Activated CD4-positive, alpha-beta T cell treated with anti-CD3 and anti-CD28 coated beads, Interleukin-2, amount 50 U/mL, for 4 hours (primary cell): ENCODE measurements around the gene FAM221B.

Source experiments
- DNase-seq, 2 experiments: peaks; one replicate each; pipeline ENCODE4 v3.0.0-alpha.2; 2020

The FAM221B gene

DNA sequence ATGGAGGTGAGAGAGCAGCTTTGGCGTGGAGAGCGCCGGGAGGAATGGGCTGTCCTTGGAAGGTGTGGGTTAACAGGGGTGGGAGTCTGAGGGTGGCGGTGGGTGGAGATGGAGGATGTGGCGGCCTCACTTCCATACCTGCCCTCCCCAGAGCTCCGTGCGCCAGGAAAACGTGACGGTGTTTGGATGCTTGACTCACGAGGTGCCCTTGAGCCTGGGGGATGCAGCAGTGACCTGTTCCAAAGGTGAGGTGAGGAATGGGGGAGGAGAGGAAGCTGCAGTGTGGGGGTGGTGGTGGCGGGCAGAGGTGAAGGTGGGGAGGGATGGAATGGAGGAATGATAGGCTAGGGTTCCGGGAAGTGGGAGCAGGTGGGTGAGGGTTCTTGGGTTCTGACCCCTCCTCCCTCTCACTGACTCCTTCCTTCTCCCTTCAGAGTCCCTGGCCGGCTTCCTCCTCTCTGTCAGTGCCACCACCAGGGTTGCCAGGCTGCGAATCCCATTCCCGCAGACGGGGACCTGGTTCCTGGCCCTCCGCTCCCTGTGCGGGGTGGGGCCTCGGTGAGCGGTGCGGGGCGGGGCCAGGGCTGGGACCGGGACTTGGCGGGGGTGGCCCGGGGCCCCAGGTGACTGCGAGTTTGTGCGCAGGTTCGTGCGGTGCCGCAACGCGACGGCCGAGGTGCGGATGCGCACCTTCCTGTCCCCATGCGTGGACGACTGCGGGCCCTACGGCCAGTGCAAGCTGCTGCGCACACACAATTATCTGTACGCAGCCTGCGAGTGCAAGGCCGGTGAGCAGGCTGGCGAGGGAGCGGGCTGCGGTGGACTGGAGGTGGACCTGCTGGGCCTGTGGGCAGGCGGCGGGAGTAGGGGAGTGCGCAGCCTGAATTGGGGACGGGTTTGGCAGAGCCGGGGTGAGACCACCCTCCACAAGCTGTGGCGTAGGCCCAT is 17.6 kb upstream of the FAM221B start:
- DNase-seq, result no peak

DNA sequence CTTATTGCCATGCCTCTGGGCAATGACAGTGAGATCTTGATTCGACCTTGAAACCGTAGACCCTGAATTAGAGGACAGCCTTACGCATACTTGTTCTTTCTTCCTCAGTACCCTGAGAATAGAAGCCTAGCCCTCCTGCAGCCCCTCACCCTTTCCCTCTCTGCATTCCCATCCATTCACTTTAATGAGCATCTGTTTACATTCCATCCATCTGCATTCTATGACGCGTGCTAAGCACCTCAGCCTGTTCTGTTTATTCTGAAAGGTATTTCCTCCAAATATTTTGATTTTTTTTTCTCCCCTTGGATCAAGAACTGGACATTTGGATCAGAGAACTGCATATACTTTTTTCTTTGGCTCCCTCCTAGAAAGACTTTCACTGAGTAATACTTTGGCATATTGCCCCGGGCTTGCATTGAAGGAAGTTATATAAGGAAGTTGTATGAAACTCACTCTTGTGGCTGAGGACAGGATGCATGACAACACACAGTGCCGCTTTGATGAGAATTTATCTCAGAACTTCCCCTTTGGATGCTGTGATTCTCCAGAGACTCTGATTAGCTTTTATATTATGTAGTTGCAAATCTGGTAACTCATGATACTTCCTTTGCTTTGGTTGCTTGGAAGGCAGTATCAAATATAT is 16.2 kb upstream of the FAM221B start:
- no peak for DNase-seq

DNA sequence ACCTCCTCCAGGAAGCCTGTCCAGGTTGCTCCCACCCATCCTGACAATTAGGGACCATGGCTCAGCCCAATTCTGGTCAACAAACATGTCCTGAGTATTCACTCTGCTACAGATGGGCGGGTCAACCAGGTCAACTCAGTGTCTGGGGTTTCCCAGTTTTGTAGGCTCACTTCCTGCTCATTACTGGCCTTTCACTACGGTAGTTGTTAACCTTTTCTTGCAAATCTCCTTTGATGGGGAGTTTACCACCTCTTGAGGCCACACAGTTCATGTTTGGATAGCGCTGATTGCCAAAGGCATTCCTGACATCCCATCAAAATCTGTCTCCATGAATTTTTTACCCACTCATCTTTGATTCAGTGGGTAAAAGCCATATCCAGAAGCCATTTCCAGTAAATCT is 14.3 kb upstream of the FAM221B start:
- DNase-seq, result no peak

DNA sequence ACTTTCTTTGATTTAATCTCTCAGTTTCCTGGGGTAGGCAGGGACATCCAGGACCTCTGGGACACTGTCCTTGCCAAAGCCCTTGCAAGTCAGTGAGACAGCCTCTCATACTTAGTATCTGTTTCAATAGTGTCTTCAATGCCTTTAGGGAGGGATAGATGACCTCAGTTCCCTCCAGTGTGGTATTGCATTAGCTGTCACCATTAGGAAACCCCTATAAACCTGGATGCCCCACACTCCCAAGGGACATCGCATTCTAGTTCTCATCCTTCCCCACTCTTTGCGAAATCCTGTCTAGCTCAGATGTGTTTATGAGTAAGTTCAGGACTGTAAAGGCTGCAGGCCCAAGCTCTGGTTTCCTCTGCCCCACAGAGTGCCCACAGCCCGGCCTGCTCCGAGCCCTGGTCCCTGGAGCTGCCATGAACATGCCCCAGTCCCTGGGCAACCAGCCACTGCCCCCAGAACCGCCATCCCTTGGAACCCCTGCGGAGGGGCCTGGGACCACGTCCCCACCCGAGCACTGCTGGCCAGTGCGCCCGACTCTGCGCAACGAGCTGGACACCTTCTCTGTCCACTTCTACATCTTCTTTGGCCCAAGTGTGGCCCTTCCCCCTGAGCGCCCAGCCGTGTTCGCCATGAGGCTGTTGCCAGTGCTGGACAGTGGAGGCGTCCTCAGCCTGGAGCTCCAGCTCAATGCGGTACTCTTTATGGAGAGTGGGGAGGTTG is 13.7 kb upstream of the FAM221B start:
- DNase-seq, result no peak

DNA sequence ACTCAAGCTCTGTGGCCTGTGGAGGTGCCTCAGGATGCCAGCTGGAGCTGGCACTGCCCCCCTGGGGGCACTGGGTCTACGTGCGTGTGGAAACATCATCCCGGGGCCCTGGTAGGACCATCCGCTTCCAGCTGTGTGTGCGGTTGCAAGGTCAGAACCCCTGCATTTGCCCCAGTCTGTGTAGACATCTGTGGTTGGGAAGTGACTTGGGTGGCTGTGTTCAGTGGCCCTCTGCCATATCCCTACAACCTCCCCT is 13.0 kb upstream of the FAM221B start:
- no peak for DNase-seq

DNA sequence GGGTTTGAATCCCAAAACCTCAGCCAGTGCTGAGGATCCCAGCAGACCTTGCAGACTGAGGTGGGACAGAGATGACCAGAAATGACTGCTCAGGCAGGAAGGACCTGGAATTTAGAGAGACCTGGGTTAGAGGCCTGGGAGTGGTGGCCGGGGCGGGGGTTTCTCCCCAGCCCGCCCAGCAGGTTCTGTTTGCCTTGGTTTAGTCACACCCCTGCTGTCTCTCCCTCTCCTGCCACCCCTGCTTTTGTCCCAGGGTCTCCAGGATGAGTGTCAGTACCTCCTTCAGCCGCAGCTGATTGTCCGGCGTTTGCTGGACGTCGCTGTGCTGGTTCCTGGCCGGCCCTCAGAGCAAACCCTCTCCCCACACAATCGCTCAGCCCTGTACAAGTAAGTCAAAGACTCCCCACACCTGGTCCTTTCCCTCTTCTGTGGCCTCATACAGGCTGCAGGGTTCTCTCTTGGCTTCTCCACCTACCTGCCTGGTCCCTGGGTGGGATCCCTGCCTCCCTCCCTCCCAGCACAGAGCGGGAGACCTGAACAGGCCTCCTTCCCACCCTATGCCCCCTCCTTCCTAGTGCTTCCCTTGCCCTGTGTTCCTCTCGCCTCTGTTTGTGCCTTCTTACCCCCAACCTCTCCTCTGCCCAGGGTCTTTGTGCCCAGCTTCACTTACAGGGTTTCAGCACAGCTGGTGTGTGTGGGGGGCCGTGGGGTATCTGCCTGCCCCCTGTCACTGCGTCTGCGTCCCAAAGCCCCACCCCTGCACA is 12.5 kb upstream of the FAM221B start:
- DNase-seq, result no peak

DNA sequence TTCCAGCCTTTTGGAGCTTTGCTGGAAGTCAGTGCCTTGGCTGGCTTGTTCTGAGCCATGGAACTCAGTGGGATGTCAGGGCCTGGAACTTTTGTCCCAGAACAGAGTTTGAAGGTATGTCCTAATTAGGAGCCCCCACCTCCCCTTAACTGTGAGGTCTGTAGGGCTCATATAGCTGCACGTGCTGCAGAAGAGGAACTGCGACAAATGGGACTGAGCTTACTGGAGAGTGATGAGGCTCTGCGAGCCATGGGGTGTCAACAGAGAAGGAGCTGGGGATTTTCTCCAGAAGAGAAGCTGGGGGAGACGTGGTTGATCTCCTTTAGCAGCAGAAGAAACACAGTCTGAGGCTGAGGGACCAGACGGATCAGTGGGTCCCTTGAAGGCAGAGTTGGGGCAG is 11.4 kb upstream of the FAM221B start:
- DNase-seq, result no peak

DNA sequence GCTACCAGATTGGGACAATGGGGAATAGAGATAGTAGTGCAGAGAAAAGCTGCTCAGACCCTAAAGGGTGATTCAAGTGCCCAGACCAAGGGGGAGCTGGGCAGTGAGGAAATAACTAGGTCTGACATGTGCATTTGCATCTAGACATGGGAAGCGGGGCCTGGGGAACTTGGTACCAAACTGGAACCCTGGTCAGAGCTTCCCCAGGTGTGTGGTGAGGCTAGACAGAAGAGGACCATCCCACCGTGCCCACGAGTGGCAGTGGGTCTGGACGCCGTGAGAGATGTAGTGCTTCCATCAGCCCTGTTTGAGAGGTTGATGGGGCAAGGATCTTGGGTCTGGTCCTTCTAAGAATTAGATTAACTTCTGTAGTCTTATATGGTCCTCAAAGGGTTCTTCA is 8.1 kb upstream of the FAM221B start:
- no peak for DNase-seq

DNA sequence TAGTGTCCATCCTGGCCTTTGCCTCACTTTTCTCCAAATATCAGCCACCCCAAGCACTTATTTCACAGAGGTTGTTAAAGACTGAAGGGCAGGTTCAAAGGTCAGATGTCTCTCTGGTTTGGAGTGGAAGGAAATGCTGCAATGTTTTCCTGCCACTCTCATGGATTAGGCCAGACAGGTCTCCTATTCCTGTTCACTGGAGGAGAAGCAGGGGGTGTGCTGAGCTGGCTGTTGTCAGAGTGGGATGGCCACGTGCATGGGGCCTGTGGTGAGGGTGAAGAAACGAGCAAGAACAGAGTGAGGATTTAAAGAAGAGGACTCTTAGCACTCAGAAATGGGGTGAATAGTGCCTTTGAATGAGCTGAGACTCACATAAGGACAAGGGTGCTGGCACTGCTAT is 7.2 kb upstream of the FAM221B start:
- DNase-seq, result no peak

DNA sequence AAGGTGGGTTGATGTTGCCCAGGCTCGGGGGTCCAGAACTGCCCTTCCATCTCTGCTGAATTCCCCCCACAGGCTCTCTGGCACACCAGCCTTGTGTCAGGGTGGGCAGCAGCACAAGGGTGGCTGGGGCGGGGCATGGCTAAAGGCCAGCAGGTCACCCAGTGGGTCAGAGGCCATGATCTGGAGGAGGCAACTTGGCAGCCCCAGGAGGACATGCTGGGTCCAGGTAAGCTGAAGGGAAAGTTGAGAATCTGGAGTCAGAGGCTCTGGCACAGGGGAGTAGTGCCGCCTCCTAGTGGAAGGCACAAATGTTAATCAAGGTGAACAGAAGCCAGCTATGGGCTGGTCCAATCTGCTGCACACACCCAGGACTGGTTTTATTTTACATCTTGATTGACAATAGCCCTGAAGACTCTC is 6.7 kb upstream of the FAM221B start:
- DNase-seq, result no peak

DNA sequence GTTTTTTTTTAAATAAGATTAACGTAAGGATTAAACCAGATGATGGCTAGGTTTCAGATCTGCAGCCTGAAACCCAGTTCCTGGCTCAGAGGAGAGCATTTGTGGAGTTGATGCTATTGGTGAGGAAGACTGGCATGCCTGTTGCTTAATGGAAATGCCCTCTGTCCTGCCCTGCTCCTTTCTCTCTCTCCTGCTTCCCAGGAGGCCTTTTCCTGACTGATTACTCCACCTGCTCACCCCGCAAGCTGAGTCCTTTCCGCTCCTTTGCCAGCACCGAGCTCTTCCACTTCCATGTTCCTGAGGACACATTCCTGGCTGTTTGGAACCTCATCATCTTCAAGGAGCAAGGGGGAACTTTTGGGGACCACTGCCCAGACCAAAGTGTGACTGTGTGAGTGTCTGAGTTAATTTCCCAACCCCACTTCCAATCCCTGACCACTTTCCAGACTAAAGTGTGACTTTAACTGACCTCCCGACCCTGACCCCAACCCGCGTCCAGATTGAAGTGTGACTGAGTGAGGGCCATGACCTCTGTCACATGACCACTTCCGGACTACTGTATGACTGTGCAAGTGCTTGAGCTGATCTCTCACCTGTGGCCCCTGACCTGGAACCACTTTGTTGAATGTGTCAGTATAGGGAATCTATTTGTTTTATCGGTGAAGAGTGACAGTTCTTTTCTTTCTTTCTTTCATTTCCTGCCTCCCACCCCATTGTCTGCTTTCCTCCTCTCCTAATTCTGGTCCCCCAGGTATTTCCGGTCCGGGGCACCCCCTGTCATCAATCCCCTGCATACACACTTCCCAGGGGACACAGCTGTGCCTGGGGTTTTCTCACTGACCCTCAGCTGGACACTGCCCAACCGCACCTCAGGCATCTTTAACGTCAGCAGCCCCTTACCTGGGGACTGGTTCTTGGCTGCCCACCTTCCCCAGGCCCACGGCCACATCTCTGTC is 6.0 kb upstream of the FAM221B start:
- no peak for DNase-seq

DNA sequence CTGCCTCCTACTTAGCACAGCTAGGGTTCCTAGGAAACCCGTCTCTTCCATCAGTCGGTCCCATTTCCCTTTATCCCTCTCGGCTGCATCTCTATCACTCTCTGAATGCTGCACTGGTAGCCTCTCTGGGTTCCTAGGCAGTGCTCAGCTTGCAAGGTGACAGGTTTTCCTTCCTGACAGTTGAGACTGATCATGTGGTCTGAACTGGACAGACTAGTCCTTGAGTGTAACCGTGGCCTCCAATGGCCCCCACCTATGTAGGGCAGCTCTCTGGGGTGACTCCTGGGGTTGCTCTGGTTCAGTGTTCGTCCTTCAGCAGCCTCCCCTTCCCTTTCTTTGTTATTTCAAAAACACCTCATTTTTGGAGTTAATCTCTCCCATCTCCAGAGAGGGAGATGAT is 4.3 kb upstream of the FAM221B start:
- DNase-seq, result no peak

DNA sequence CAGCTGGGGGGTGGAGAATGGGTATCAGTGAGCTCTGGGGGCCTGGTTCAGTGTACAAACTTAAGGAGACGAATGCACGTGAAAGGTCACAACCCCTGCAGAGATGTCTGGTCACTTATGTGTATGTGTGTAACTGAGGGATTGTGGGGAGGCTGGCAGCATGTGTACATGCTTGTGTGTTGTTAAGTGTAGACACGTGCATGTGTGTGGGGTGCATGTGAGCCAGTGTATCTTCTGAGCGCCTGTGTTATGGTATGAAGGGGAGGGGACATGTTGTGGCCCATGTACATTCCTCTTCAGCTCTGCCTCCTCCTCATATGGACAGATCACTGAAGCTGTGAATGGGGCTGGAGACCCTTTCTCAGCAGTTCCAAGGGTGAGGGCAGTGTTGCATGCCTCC is 2.5 kb upstream of the FAM221B start:
- no peak for DNase-seq

DNA sequence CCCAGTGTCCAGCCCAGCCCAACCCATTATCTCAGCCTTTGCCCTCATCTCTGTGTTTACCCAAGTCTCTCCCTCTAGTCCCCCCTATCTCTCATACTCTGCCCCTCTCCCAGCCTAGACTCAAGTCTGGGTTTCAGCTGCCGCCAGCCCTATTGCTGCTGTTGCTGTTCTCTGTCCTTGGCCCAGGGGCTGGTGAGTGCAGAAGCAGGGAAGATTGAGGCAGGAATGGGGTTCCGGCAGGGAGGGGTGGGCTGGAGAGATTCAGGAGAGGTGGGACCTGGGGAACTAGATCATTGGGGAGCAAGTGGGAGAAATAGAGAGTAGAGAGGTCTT is 1.2 kb upstream of the FAM221B start:
- DNase-seq, result no peak

DNA sequence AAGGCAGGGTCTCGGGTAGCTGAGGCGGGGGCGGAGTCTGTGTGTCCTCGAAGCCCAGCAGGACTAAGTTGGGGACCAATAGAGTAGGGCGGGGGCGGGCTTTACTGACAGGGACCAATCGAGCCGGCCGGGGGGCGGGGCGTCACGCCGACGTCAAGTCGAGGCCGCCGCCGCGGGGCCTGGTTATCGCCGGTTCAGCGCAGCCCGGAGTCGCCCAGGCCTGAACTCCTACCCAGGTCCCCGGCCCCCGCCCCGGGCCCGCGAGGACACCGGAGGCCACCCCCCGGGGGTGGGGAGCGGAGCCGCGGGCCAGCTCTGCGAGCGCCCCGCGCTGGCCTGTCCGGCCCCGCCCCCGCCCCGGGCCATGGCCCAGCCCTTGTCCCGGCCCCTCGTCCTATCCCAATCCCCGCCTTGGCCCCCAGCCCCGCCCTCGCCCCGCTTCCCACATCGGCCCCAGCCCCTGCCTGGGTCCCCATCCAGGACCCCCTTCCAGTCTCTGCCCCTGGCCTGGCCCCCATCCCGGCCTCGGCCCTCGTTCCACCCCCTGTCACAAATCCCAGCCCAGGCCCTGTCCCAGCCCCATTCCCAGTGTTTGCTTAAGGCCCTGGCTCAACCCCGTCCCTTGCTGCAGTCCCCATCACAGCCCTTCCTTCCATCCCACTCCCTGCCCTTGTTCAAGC is 692 bp upstream of the FAM221B start, which contains the start of gene TMEM8B:
Gene TMEM8B (plus strand): TSS at position 145 of the 680 bp plus-strand sequence. CDS start 220 bp downstream, at position 365.
- DNase-seq, result peak; percentile 94 to 95

DNA sequence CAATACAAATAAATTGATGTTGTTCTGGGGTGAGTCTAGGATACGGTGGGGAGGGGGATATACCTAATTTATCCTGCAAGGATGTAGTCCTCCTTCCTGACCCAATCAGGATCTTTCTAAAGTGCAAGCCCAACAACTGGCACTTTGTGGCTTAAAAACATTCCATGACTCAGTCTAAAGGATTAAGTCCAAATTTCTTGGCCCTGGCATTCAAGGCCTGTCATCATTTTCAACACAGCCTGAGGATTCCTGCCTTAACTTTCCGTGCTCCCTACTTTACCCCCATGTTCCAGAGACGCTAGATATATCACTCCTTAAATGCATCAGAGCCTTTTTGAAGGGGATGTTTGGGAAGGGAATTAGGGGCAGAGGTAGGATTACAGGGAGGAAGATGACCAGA is 1.0 kb downstream of the FAM221B start:
- no peak for DNase-seq

DNA sequence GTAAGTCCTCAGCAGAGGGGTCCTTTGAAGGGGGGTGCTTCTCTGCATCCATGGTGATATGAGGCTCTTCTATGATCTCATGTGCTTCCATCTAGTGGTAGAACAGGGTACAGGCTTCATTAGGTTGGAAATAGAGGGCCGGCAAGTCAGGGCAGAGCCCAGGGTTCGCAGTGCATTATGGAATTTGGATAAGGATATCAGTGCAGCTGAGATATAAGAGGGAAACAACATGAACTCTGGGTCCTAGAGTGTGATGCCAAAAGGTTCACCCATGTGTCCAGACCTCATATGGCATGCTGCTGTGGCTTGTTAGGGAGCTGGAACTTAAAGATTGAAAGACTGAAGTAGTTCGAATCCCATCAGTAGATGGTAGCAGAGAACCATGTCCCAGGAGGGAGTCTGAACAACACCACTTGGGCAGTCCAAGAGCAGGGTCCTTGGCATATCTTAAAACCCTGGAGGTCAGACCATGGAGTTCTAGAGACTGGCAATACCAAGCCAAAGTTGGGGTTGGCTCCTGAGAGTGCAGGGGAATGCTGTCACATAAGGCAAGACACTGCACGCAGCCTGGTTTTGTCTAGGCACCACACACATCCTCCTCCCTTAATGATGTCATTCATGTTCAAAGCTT is 2.3 kb downstream of the FAM221B start:
- no peak for DNase-seq

DNA sequence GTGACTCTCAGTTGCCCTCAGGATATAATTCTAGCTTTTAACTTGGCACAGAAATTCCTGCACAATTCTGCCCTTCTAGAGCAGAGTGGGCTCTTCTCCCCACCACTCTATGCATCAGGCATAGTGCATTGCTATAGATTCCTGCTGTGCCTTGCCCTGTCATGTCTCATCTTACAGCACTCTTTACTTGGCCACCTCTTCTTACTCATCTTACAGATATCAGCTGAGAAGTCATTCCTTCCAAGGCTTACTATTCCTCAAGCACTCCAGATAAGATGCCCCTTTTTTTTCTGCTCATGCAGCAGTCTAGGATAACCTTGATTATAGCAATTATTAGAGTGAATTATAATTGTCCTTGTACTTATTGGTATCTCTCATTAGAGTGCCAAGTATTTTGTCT is 5.6 kb downstream of the FAM221B start:
- no peak for DNase-seq

DNA sequence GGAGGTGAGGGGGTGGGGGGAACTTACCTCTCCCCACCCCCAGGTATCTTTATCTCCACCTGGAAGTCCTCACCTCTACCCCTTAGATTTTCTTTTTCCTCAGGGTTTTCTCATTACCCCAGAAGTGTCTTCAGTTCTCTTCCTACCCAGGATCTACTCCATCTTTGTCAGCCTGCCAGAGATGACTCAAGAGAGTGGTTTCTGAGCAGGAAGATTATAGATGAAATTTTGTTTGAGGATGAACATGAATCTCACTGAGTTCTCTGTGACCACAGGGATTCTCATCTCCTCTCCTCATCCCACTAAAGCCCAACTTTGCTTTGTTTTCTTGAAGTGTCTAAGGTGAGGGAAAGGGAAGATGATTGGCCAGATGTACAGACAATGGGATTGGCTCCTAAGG is 8.5 kb downstream of the FAM221B start:
- DNase-seq, result no peak

DNA sequence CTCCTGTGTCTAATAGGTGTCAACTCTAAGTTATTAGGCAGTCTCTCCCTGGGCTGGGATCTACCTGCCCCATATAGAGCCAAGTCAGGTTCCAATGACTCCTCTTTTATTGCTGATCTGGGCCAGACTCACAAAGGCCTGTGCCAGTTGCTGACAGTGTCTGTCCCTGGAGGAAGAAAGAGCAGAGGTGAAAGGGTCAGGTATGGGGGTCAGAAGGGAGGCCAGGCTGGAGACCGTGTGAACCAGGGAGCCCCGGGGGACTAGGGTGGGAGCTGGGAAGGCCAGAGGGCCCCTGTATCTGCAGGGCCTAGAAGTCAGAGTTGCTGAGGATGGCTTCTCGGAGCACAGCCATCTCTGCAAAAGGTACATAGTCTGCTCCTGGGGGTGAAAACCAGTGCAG is 10.2 kb downstream of the FAM221B start:
- no peak for DNase-seq

DNA sequence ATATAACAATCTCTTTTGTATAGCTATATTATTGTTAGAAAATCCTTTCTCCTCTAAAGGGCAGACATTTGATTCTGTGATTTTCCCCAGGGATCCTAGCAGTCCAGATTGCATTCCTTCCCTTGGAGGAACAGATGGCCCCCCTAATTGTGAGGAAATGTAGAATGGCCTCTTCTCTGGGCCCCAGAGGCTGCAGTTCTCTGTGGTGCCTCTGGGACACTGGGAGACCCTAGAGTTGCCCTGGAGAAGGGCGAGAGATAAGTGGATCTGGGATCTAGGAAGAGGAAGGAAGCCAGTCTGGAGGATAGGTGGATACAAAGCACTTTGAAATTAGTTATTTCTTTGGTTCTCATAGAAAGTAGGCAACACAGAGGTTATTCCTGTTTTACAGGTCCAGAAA is 11.8 kb downstream of the FAM221B start:
- DNase-seq, result no peak
